Thyroid gland (tissue), 4 donors: ENCODE measurements around the gene IFFO2. TPM values are rescaled to one million over a fixed set of nuclear protein-coding genes. Genes with fewer than 3 reads are reported as not detected.

Experiments
- DNase-seq, 2 donors: peaks; one replicate each; pipeline ENCODE4 v3.0.0-alpha.2; 2019
- H3K27ac ChIP-seq, 3 donors: fragments of 200-600 bp; sonication (generic); 1 replicate in 2 of 3; 2 replicates in 1 of 3; pipeline ENCODE4 v1.5.1; 2016 to 2019; ENCODE audit warnings: mild to moderate bottlenecking in 1 of 3, moderate library complexity in 1 of 3
- H3K27me3 ChIP-seq: fragments of 200-600 bp; sonication (generic); one replicate; pipeline ENCODE4 v1.5.1; 2019
- H3K36me3 ChIP-seq, 2 donors: fragments of 200-600 bp; sonication (generic); one replicate each; pipeline ENCODE4 v1.5.1; 2016 to 2019
- H3K4me1 ChIP-seq, 2 donors: fragments of 200-600 bp; sonication (generic); one replicate each; pipeline ENCODE4 v1.5.1; 2017 to 2019
- H3K4me3 ChIP-seq, 3 donors: fragments of 200-600 bp; sonication (generic); replicated peaks in 1 of 3; 1 replicate in 2 of 3; 2 replicates in 1 of 3; pipeline ENCODE4 v1.5.1; 2016; ENCODE audit warnings: mild to moderate bottlenecking in 1 of 3
- H3K9me3 ChIP-seq: fragments of 200-600 bp; sonication (generic); one replicate; pipeline ENCODE4 v1.5.1; 2017
- CTCF ChIP-seq, 6 experiments: fragments of 200-600 bp in 3 of 6; fragments of 450-650 bp in 3 of 6; sonication (generic) in 3 of 6; IDR thresholded peaks; one replicate each; pipeline ENCODE4 v1.5.1; 2016 to 2019; ENCODE audit warnings: antibody characterized with exemption in 6 of 6, mild to moderate bottlenecking in 2 of 6, inconsistent platforms in 1 of 6, moderate library complexity in 1 of 6
- POLR2A ChIP-seq, 2 donors: fragments of 450-650 bp; IDR thresholded peaks; one replicate each; pipeline ENCODE4 v1.6.1; 2017; ENCODE audit warnings: antibody characterized with exemption in 2 of 2, mild to moderate bottlenecking in 2 of 2, moderate library complexity in 1 of 2
- WGBS, 2 donors: methylation state at CpG; one replicate each; pipeline ENCODE4 v1.1.5; 2017; 5-methylcytosine and 5-hydroxymethylcytosine counted together
- intact Hi-C: fragments of 100-400 bp; cut with DNase I; formaldehyde crosslinking; loops from one replicate; pipeline ENCODE4 v1.15.1; 2023
- total RNA-seq, 4 donors: library from RNA; depleted of rRNA; stranded (reverse); fragments of >200 nt; gene quantifications; one replicate each; pipeline ENCODE4 v1.2.3, GENCODE V29; 2016

The IFFO2 gene
- total RNA-seq, 4 donors from 2014 or later = 7.2 to 11.3 (median 10.1) TPM

- TF ChIP-seq POLR2A (IDR thresholded peaks at IDR 0.05) (no peak), CTCF (IDR thresholded peaks at IDR 0.05) (no peak)
- no peaks in the 10 kb centered on the region for H3K36me3 ChIP-seq
- H3K4me3 ChIP-seq = no peak overlapping the region
- intact Hi-C loops = loop anchor here (10.0 kb wide), 1 partner anchor 111 kb away; no protein-coding TSS in a partner anchor
- no peaks in the 10 kb centered on the region for H3K9me3 ChIP-seq
- WGBS, 2 donors = 86 to 91% methylated on average over 7 of the region's 7 CpGs
- peaks cover 3 to 16% of the 10 kb centered on the region in 2 donors for H3K4me1 ChIP-seq
- H3K27ac ChIP-seq = no peak overlapping the region
- DNase-seq = no peak
- H3K27me3 ChIP-seq = no peaks in the 10 kb centered on the region
These were observed 17.0 kb upstream of the IFFO2 start for GRCh38 chr1:18973446-18973955.

- no peak overlapping the region for H3K4me3 ChIP-seq
- peaks cover 0 to 14% of the 10 kb centered on the region in 2 donors for H3K4me1 ChIP-seq
- no peaks in the 10 kb centered on the region for H3K36me3 ChIP-seq
- no peak overlapping the region for H3K27ac ChIP-seq
- DNase-seq = no peak
- TF ChIP-seq CTCF (IDR thresholded peaks at IDR 0.05) (no peak), POLR2A (IDR thresholded peaks at IDR 0.05) (no peak)
- H3K9me3 ChIP-seq = no peaks in the 10 kb centered on the region
- intact Hi-C loops = loop anchor here (10.0 kb wide), 1 partner anchor 112 kb away; no protein-coding TSS in a partner anchor
- H3K27me3 ChIP-seq = no peaks in the 10 kb centered on the region
- 59 to 60% methylated on average over 7 of the region's 7 CpGs for WGBS, 2 donors
These were observed 16.5 kb upstream of the IFFO2 start for GRCh38 chr1:18972991-18973390.

- TF ChIP-seq CTCF (IDR thresholded peaks at IDR 0.05) (peak in 5 of 6 experiments; percentile 30 to 45 (median 38)), POLR2A (IDR thresholded peaks at IDR 0.05) (no peak)
- WGBS, 2 donors = 33 to 55% methylated on average over 2 of the region's 2 CpGs
- Histone ChIP-seq H3K9me3 (no peaks in the 10 kb centered on the region), H3K27me3 (no peaks in the 10 kb centered on the region), H3K4me1 (peaks cover 0 to 14% of the 10 kb centered on the region in 2 donors), H3K36me3 (no peaks in the 10 kb centered on the region), H3K27ac (no peak overlapping the region), H3K4me3 (no peak overlapping the region)
- no peak for DNase-seq
- intact Hi-C loops = loop anchor here (10.0 kb wide), 1 partner anchor 112 kb away; no protein-coding TSS in a partner anchor
These were observed 16.1 kb upstream of the IFFO2 start for GRCh38 chr1:18972531-18972930.

- DNase-seq = no peak
- Histone ChIP-seq H3K4me3 (no peak overlapping the region), H3K4me1 (peaks cover 0 to 14% of the 10 kb centered on the region in 2 donors), H3K36me3 (no peaks in the 10 kb centered on the region), H3K27me3 (no peaks in the 10 kb centered on the region), H3K27ac (no peak overlapping the region), H3K9me3 (no peaks in the 10 kb centered on the region)
- intact Hi-C loops = loop anchor here (2.0 to 10.0 kb wide), 2 partner anchors 58 to 114 kb away; no protein-coding TSS in a partner anchor
- 76 to 80% methylated on average over 4 of the region's 4 CpGs for WGBS, 2 donors
- TF ChIP-seq POLR2A (IDR thresholded peaks at IDR 0.05) = no peak
- no peak for TF ChIP-seq CTCF (IDR thresholded peaks at IDR 0.05)
These were observed 14.3 kb upstream of the IFFO2 start for GRCh38 chr1:18970762-18971161.

- no peaks in the 10 kb centered on the region for H3K36me3 ChIP-seq
- intact Hi-C loops = loop anchor here (2.0 to 10.0 kb wide), 2 partner anchors 58 to 114 kb away; no protein-coding TSS in a partner anchor
- no peak for DNase-seq
- no peaks in the 10 kb centered on the region for H3K27me3 ChIP-seq
- H3K9me3 ChIP-seq = no peaks in the 10 kb centered on the region
- WGBS, 2 donors = 87 to 88% methylated on average over 7 of the region's 7 CpGs
- H3K27ac ChIP-seq = no peak overlapping the region
- TF ChIP-seq CTCF (IDR thresholded peaks at IDR 0.05) (no peak), POLR2A (IDR thresholded peaks at IDR 0.05) (no peak)
- H3K4me1 ChIP-seq = peaks cover 0 to 14% of the 10 kb centered on the region in 2 donors
- H3K4me3 ChIP-seq = no peak overlapping the region
These were observed 13.9 kb upstream of the IFFO2 start for GRCh38 chr1:18970358-18970757.
